Measurements from ENCODE around the gene RASGRF1. TPM values are rescaled to one million over a fixed set of nuclear protein-coding genes. Genes with fewer than 3 reads are reported as not detected.

Gene RASGRF1
- total RNA-seq, 3 donors from 2014 or later: 0.15 to 0.16 TPM; not detected in 1

DNA sequence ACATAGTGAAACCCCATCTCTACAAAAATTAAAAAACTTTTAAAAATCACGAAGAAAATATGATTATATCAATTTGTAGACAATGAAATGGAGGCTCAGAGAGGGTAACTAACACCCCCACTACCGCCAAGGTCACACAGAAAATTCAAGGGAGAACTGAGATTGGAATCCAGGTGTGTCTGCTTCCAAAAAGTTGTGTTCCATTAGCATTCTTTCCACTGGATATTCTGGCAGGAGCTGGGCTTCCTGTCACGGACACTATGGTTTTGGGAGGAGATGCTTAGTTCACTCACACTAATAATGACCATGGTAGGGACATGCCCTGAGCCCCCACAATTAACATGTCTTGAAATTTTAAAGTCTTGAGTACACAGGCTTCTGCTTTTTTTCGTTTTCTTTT lies 174.5 kb downstream of the RASGRF1 start:
- TF ChIP-seq, protein P1, sequence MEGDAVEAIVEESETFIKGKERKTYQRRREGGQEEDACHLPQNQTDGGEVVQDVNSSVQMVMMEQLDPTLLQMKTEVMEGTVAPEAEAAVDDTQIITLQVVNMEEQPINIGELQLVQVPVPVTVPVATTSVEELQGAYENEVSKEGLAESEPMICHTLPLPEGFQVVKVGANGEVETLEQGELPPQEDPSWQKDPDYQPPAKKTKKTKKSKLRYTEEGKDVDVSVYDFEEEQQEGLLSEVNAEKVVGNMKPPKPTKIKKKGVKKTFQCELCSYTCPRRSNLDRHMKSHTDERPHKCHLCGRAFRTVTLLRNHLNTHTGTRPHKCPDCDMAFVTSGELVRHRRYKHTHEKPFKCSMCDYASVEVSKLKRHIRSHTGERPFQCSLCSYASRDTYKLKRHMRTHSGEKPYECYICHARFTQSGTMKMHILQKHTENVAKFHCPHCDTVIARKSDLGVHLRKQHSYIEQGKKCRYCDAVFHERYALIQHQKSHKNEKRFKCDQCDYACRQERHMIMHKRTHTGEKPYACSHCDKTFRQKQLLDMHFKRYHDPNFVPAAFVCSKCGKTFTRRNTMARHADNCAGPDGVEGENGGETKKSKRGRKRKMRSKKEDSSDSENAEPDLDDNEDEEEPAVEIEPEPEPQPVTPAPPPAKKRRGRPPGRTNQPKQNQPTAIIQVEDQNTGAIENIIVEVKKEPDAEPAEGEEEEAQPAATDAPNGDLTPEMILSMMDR (IDR thresholded peaks at IDR 0.05): no peak
- TF ChIP-seq POLR2A (IDR thresholded peaks at IDR 0.05) (no peak), POLR2AphosphoS5 (IDR thresholded peaks at IDR 0.05) (no peak)
- no peak for DNase-seq (ENCODE audit: low spot score in 2 of 2)
- Histone ChIP-seq H3K9me3 (no peaks in the 10 kb centered on the region), H3K27me3 (no peaks in the 10 kb centered on the region), H3K4me1 (no peaks in the 10 kb centered on the region), H3K36me3 (no peaks in the 10 kb centered on the region), H3K27ac (peak overlapping the region in 1 of 2 donors; percentile 54), H3K4me3 (no peak overlapping the region)
- intact Hi-C loops (cut with DNase I; ENCODE audit: low total_unique reads): no loop called here

DNA sequence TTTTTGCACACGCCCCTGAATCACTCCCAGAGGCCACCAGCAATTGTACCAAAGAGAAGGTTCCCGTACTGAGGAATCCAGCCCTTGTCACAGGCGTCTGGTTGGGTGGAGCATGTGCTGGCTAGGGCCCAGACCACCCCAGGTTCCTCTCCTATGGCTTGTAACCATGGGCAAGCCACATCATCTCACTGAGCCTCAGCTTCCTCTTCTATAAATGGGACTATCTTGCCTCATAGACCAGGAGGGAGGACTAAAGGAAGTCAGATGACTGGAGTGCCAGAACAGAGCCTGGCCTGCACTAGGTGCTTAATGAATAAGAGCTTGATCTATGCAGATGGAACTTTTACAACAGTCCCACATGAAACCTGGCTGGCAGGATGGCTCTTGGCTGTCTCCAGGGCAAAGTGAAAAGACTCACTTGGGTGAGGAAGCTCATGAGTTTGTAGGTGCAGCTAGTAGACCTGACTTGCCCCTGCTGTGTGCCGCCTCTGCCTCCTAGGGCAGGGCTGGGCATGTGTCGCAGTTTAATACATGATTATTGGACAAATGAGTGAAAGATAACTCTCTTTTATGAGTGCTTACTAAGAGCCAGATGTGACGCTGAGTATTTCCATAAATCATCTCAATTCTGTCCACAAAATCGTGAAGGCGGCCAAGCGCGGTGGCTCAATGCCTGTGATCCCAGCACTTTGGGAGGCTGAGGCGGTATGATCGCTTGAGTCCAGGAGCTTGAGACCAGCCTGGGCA lies 175.1 kb downstream of the RASGRF1 start:
- Histone ChIP-seq H3K9me3 (no peaks in the 10 kb centered on the region), H3K4me1 (no peaks in the 10 kb centered on the region), H3K4me3 (no peak overlapping the region), H3K27ac (peak overlapping the region; percentile 54 to 62), H3K36me3 (no peaks in the 10 kb centered on the region), H3K27me3 (no peaks in the 10 kb centered on the region)
- no peak for DNase-seq (ENCODE audit: low spot score in 2 of 2)
- intact Hi-C loops (cut with DNase I; ENCODE audit: low total_unique reads): no loop called here
- TF ChIP-seq POLR2AphosphoS5 (IDR thresholded peaks at IDR 0.05) (peak in 1 of 3 donors; percentile 16), POLR2A (IDR thresholded peaks at IDR 0.05) (no peak)

DNA sequence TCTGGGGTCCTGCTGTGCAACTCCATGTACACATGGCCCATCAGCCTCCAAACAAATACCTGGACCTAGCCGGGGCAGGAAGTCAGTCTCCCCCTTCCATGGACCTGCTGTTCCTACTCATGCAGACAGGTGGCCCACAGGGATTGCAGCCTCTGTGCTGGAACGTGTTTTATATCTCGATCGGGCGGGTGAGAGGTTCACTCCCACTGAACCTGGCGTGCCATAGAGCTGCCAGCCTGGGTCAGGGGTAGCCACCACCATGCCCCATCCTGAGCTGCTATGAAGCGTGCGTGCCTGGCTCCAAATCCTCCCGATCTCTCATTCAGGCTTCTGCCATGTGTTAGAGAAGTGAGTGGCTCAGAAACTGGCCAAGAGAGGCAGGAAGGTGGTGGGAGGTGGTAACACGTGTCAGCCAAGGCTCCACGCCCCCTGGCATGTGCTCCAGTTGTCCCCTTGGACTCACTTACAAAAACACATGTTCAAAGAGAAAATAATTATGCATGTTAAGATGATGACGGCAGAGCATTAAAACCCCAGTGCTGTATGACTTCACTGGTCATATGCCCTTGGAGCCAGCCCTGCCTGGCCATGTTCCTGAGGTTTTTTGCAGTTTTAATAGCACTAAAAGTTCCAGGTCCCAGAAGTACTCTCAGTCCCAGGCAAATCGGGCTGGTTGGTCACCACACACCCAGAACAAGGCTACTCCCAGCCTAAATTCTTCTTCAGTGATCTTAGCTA lies 176.4 kb downstream of the RASGRF1 start:
- TF ChIP-seq POLR2A (IDR thresholded peaks at IDR 0.05) (no peak), POLR2AphosphoS5 (IDR thresholded peaks at IDR 0.05) (peak in 1 of 3 donors; percentile 9)
- TF ChIP-seq, protein P1 (IDR thresholded peaks at IDR 0.05): peak in 2 of 3 donors; percentile 47 to 66
- Histone ChIP-seq H3K27ac (peak overlapping the region; percentile 57 to 84), H3K36me3 (no peaks in the 10 kb centered on the region), H3K4me1 (no peaks in the 10 kb centered on the region), H3K27me3 (no peaks in the 10 kb centered on the region), H3K9me3 (no peaks in the 10 kb centered on the region), H3K4me3 (no peak overlapping the region)
- no peak for DNase-seq (ENCODE audit: low spot score in 2 of 2)
- intact Hi-C loops (cut with DNase I; ENCODE audit: low total_unique reads): loop anchor here (1.0 kb wide), 1 partner anchor 11 kb away; no protein-coding TSS in a partner anchor

DNA sequence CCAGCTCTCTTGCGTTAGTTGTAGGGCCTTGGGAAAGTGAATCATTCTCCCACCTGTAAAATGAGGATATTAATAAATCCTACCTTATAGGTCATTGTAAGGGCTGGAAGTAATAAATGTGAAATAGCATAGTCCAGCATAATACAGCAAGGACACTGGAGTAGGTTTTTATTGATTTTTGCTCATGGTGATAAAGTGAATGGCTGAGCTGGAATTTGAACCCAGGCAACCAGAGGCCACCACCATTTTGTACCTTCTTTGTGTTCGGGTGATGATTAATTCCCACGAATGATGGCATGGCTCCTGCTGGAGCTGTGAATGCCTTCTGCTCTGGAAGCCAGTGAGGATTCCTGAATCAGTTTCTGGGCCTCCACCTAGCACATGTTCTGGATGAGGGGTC lies 177.6 kb downstream of the RASGRF1 start:
- no peaks in the 10 kb centered on the region for H3K4me1 ChIP-seq
- DNase-seq (ENCODE audit: low spot score in 2 of 2): no peak
- intact Hi-C loops (cut with DNase I; ENCODE audit: low total_unique reads): no loop called here
- H3K27me3 ChIP-seq: no peaks in the 10 kb centered on the region
- H3K36me3 ChIP-seq: no peaks in the 10 kb centered on the region
- no peaks in the 10 kb centered on the region for H3K9me3 ChIP-seq
- no peak overlapping the region for H3K4me3 ChIP-seq
- TF ChIP-seq POLR2A (IDR thresholded peaks at IDR 0.05) (no peak), POLR2AphosphoS5 (IDR thresholded peaks at IDR 0.05) (no peak)
- peak overlapping the region in 1 of 2 donors; percentile 9 for H3K27ac ChIP-seq

DNA sequence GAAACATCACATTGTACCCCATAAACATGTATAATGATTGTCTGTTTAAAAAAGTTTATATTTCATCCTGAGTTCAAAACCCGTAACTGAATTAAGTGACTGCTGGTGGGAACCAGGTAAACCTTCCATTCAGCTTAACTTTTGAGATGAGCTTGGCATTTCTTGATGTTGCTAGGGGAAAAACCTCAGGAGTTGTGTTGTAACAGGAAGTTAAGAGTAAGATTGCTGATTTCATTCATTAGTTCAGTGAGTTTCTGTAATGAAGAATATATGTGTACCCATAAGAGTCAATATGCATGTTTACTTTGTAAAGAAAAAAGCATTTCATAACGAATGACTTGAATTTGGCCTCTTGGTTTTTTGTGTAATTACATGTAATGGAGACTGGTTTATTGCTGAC lies 178.3 kb downstream of the RASGRF1 start:
- no peaks in the 10 kb centered on the region for H3K4me1 ChIP-seq
- H3K9me3 ChIP-seq: no peaks in the 10 kb centered on the region
- intact Hi-C loops (cut with DNase I; ENCODE audit: low total_unique reads): no loop called here
- TF ChIP-seq POLR2A (IDR thresholded peaks at IDR 0.05) (no peak), POLR2AphosphoS5 (IDR thresholded peaks at IDR 0.05) (no peak)
- TF ChIP-seq, protein P1 (IDR thresholded peaks at IDR 0.05): no peak
- H3K36me3 ChIP-seq: no peaks in the 10 kb centered on the region
- no peak for DNase-seq (ENCODE audit: low spot score in 2 of 2)
- H3K4me3 ChIP-seq: no peak overlapping the region
- no peaks in the 10 kb centered on the region for H3K27me3 ChIP-seq
- no peak overlapping the region for H3K27ac ChIP-seq

DNA sequence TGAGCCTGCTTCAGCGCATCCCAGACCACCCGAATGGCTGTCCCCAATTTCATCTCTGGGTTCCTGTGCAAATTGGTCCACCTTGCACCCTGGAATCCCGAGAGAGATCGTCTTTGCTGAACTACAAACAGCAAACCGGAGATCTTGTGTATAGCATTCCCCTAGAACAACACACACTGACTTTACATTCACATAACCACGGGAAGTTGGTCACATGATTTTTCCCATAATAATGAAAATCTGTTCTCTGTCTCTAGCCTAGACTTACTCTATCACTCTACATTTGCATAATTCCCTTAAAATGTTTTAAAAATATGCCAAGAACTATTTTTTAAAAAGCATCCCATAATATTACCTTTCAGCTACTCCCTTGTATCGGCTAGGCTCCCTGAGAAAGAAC lies 180.3 kb downstream of the RASGRF1 start:
- no peak for DNase-seq (ENCODE audit: low spot score in 2 of 2)
- intact Hi-C loops (cut with DNase I; ENCODE audit: low total_unique reads): no loop called here
- Histone ChIP-seq H3K36me3 (no peaks in the 10 kb centered on the region), H3K4me3 (no peak overlapping the region), H3K27me3 (no peaks in the 10 kb centered on the region), H3K4me1 (no peaks in the 10 kb centered on the region), H3K27ac (peak overlapping the region in 1 of 2 donors; percentile 13), H3K9me3 (no peaks in the 10 kb centered on the region)
- TF ChIP-seq POLR2A (IDR thresholded peaks at IDR 0.05) (no peak), POLR2AphosphoS5 (IDR thresholded peaks at IDR 0.05) (no peak)
- TF ChIP-seq, protein P1 (IDR thresholded peaks at IDR 0.05): no peak

Data from breast epithelium (tissue), 4 donors.